Mammary epithelial cell (primary cell): Measurements from ENCODE around the gene RTL5.

Experiments
- CTCF ChIP-seq, 2 donors: IDR thresholded peaks in 1 of 2; conservative IDR thresholded peaks in 1 of 2; 2 replicates each; pipeline ENCODE4 v1.5.1; 2011 to 2012; ENCODE audit warnings: inconsistent platforms in 2 of 2, low read length in 2 of 2, mild to moderate bottlenecking in 2 of 2, control low read depth in 1 of 2, low read depth in 1 of 2; ENCODE audit not compliant: insufficient read depth in 1 of 2; ENCODE audit errors: extremely low read depth in 1 of 2
- EZH2 ChIP-seq: IDR thresholded peaks from 2 replicates; pipeline ENCODE4 v1.6.1; 2012; ENCODE audit warnings: low read length, inconsistent platforms, borderline replicate concordance

GRCh38 chrX:72122621-72123337, 8.9 kb downstream of the RTL5 start:
- TF ChIP-seq CTCF (conservative IDR thresholded peaks at IDR 0.05 in 1 of 2, IDR thresholded peaks at IDR 0.05 in 1 of 2; ENCODE audit: extremely low read depth in 1 of 2, insufficient read depth in 1 of 2, low read depth in 1 of 2, low read length in 2 of 2), result no peak
- no peak for TF ChIP-seq EZH2
